H1 (cell line): ENCODE measurements around the gene KCTD3. TPM values are rescaled to one million over a fixed set of nuclear protein-coding genes. Genes with fewer than 3 reads are reported as not detected.

Source experiments
- CTCF ChIA-PET: fragments of 300-600 bp; sonication (Branson Sonifier 250); formaldehyde crosslinking; loops from one replicate; lab custom pipeline; 2021; ENCODE audit not compliant: partially characterized antibody; lab: Charles Lee
- POLR2A ChIA-PET: fragments of 300-600 bp; sonication (Branson Sonifier 250); formaldehyde crosslinking; loops from one replicate; lab custom pipeline; 2021; ENCODE audit warnings: inconsistent platforms; ENCODE audit not compliant: partially characterized antibody; lab: Charles Lee
- DNase-seq, 2 experiments: peaks; one replicate each; pipeline versions ENCODE4 v3.0.0 to v3.0.0-alpha.2; 2010 to 2022; ENCODE audit warnings: low spot score in 2 of 2, low read depth in 1 of 2, mixed read lengths in 1 of 2
- FAIRE-seq: peaks from 2 replicates; lab custom pipeline; 2011; peaks lifted over from hg19 to GRCh38; lab: Jason Lieb, UNC
- H2AFZ ChIP-seq: 2 replicates; pipeline ENCODE4 v1.8.1; 2012; ENCODE audit warnings: low read length, inconsistent platforms
- H2AK5ac ChIP-seq: 2 replicates; pipeline ENCODE4 v1.6.1; 2013; ENCODE audit warnings: low read depth, low read length
- H2BK120ac ChIP-seq: replicated peaks from 2 replicates; pipeline ENCODE3; 2013; ENCODE audit warnings: low read depth, low read length, inconsistent platforms
- H2BK12ac ChIP-seq: 2 replicates; pipeline ENCODE4 v1.6.1; 2013; ENCODE audit warnings: low read depth, low read length
- H2BK15ac ChIP-seq: 2 replicates; pipeline ENCODE4 v1.6.1; 2013; ENCODE audit warnings: low read length
- H2BK20ac ChIP-seq: 2 replicates; pipeline ENCODE4 v1.6.1; 2013; ENCODE audit warnings: low read length
- H2BK5ac ChIP-seq: 2 replicates; pipeline ENCODE4 v1.6.1; 2013; ENCODE audit warnings: low read depth, low read length
- H3K14ac ChIP-seq: 2 replicates; pipeline ENCODE4 v1.6.1; 2013; ENCODE audit warnings: inconsistent platforms; ENCODE audit not compliant: insufficient read length
- H3K18ac ChIP-seq: 2 replicates; pipeline ENCODE4 v1.6.1; 2013; ENCODE audit warnings: low read length; ENCODE audit errors: extremely low read depth
- H3K23ac ChIP-seq: 2 replicates; pipeline ENCODE4 v1.6.1; 2013; ENCODE audit warnings: inconsistent platforms; ENCODE audit not compliant: insufficient read length
- H3K23me2 ChIP-seq: 2 replicates; pipeline ENCODE4 v1.6.1; 2013; ENCODE audit warnings: low read depth, low read length
- H3K27ac ChIP-seq: 2 replicates; pipeline ENCODE4 v1.6.1; 2011; ENCODE audit warnings: low read depth, low read length, inconsistent platforms
- H3K27me3 ChIP-seq, 4 experiments: replicated peaks in 1 of 4; 1 replicate in 1 of 4; 2 replicates in 3 of 4; pipeline versions ENCODE4 v1.6.1 to v1.8.1; 2011 to 2013; ENCODE audit warnings: low read length in 3 of 4, mild to moderate bottlenecking in 3 of 4, inconsistent platforms in 2 of 4, mixed read lengths in 2 of 4, moderate library complexity in 1 of 4; ENCODE audit not compliant: control insufficient read depth in 3 of 4, insufficient read depth in 3 of 4; ENCODE audit errors: extremely low read depth in 1 of 4
- H3K36me3 ChIP-seq, 4 experiments: 2 replicates each; pipeline versions ENCODE4 v1.6.1 to v1.8.1; 2011 to 2013; ENCODE audit warnings: mild to moderate bottlenecking in 4 of 4, low read length in 3 of 4, moderate library complexity in 2 of 4, control low read depth in 1 of 4, inconsistent platforms in 1 of 4; ENCODE audit not compliant: insufficient read depth in 4 of 4, control insufficient read depth in 2 of 4
- H3K4ac ChIP-seq: replicated peaks from 2 replicates; pipeline ENCODE3; 2013; ENCODE audit warnings: low read length, low read depth, mixed read lengths, inconsistent platforms; ENCODE audit not compliant: insufficient read length
- H3K4me1 ChIP-seq, 4 experiments: replicated peaks in 1 of 4; 1 replicate in 1 of 4; 2 replicates in 3 of 4; pipeline versions ENCODE4 v1.6.1 to v1.8.1; 2011 to 2013; ENCODE audit warnings: low read length in 3 of 4, inconsistent platforms in 2 of 4, mixed read lengths in 1 of 4; ENCODE audit not compliant: insufficient read depth in 4 of 4, control insufficient read depth in 3 of 4
- H3K4me2 ChIP-seq, 2 experiments: 2 replicates each; pipeline versions ENCODE4 v1.6.1 to v1.8.1; 2011 to 2013; ENCODE audit warnings: low read depth in 2 of 2, low read length in 2 of 2, control low read depth in 1 of 2, inconsistent platforms in 1 of 2, mild to moderate bottlenecking in 1 of 2; ENCODE audit not compliant: insufficient read depth in 1 of 2
- H3K4me3 ChIP-seq, 4 experiments: fragments of 200-600, 300-600 bp in 1 of 4; sonication (generic), shearing (Covaris generic), sonication (Bioruptor Twin) in 1 of 4; 2 replicates each; pipeline versions ENCODE4 v1.5.1 to v1.8.1; 2011 to 2016; ENCODE audit warnings: low read length in 4 of 4, low read depth in 3 of 4, control low read depth in 2 of 4, inconsistent platforms in 2 of 4, mild to moderate bottlenecking in 2 of 4, mixed read lengths in 1 of 4, moderate library complexity in 1 of 4; ENCODE audit not compliant: insufficient read depth in 2 of 4; ENCODE audit errors: extremely low read depth in 1 of 4
- H3K56ac ChIP-seq: replicated peaks from 2 replicates; pipeline ENCODE3; 2013; ENCODE audit warnings: low read depth, mild to moderate bottlenecking, mixed read lengths, low read length, inconsistent platforms; ENCODE audit not compliant: insufficient read length
- H3K79me1 ChIP-seq: 2 replicates; pipeline ENCODE4 v1.6.1; 2013; ENCODE audit warnings: low read depth, low read length, control low read depth
- H3K79me2 ChIP-seq, 2 experiments: 2 replicates each; pipeline versions ENCODE4 v1.6.1 to v1.8.1; 2012 to 2013; ENCODE audit warnings: low read length in 2 of 2, mild to moderate bottlenecking in 2 of 2, inconsistent platforms in 1 of 2; ENCODE audit not compliant: insufficient read depth in 2 of 2, control insufficient read depth in 1 of 2
- H3K9ac ChIP-seq, 4 experiments: replicated peaks in 1 of 4; 1 replicate in 1 of 4; 2 replicates in 3 of 4; pipeline versions ENCODE4 v1.6.1 to v1.8.1; 2011 to 2013; ENCODE audit warnings: low read depth in 3 of 4, low read length in 3 of 4, control low read depth in 2 of 4, mild to moderate bottlenecking in 2 of 4, moderate library complexity in 2 of 4, inconsistent platforms in 1 of 4; ENCODE audit errors: extremely low read depth in 1 of 4
- H3K9me3 ChIP-seq, 2 experiments: 2 replicates each; pipeline versions ENCODE4 v1.6.1 to v1.8.1; 2012 to 2013; ENCODE audit warnings: mild to moderate bottlenecking in 2 of 2, moderate library complexity in 2 of 2, control low read depth in 1 of 2, inconsistent platforms in 1 of 2, low read depth in 1 of 2, low read length in 1 of 2, mixed read lengths in 1 of 2; ENCODE audit not compliant: insufficient read depth in 2 of 2
- H4K20me1 ChIP-seq, 2 experiments: replicated peaks in 1 of 2; 2 replicates each; pipeline versions ENCODE3 to v1.8.1; 2011 to 2013; ENCODE audit warnings: inconsistent platforms in 2 of 2, low read length in 2 of 2, mild to moderate bottlenecking in 1 of 2; ENCODE audit not compliant: insufficient read depth in 2 of 2, control insufficient read depth in 1 of 2
- H4K5ac ChIP-seq: 2 replicates; pipeline ENCODE4 v1.6.1; 2013; ENCODE audit warnings: low read length, low read depth, mixed read lengths, inconsistent platforms; ENCODE audit not compliant: insufficient read length
- H4K8ac ChIP-seq: 2 replicates; pipeline ENCODE4 v1.8.0; 2013; ENCODE audit warnings: mild to moderate bottlenecking, moderate library complexity, low read length, inconsistent platforms; ENCODE audit not compliant: insufficient read depth; ENCODE audit errors: extremely low read depth
- H4K91ac ChIP-seq: replicated peaks from 2 replicates; pipeline ENCODE3; 2013; ENCODE audit warnings: low read length, mixed read lengths, inconsistent platforms; ENCODE audit not compliant: insufficient read length
- BCL11A ChIP-seq, 2 experiments: IDR thresholded peaks; one replicate each; pipeline ENCODE4 v1.6.1; 2011; ENCODE audit warnings: low read depth in 2 of 2, low read length in 2 of 2, mild to moderate bottlenecking in 2 of 2
- TCF12 ChIP-seq: IDR thresholded peaks from 2 replicates; pipeline ENCODE4 v1.6.1; 2011; ENCODE audit warnings: low read depth, mild to moderate bottlenecking, low read length
- WGBS, 2 experiments: shearing (Covaris generic) in 1 of 2; methylation state at CpG; one replicate each; pipeline versions ENCODE4 v1.1.6 to v1.1.7; 2013 to 2015; ENCODE audit warnings: low lambda C conversion rate in 2 of 2, mixed read lengths in 2 of 2, inconsistent platforms in 1 of 2, low coverage in 1 of 2, missing lambda C conversion rate in 1 of 2; ENCODE audit not compliant: insufficient replicate concordance in 2 of 2, insufficient coverage in 1 of 2, insufficient read length in 1 of 2; ENCODE audit errors: extremely low coverage in 1 of 2, missing lambda C conversion rate in 1 of 2; 5-methylcytosine and 5-hydroxymethylcytosine counted together
- polyA plus RNA-seq, 7 experiments: library from polyadenylated mRNA; depleted of rRNA in 3 of 7; stranded (reverse) in 5 of 7; unstranded in 2 of 7; fragments of >200 nt in 5 of 7; fragments of 200-250 nt in 2 of 7; gene quantifications; 1 replicate in 5 of 7; 2 replicates in 1 of 7; 4 replicates in 1 of 7; pipeline versions ENCODE4 v1.2.1 to v1.2.3, GENCODE V29; 2011 to 2013; ENCODE audit warnings: missing spikeins in 2 of 7, mixed read lengths in 2 of 7
- total RNA-seq: library from RNA; stranded (reverse); fragmentation: NEBNext Ultra II Directional; extraction: Animal tissue kit (Norgen Biotek cat#: 25700); gene quantifications from 2 replicates; pipeline ENCODE4 v1.2.1, GENCODE V29; 2021

Gene KCTD3
- total and polyA plus RNA-seq, 2 of the 8 experiments (the other 6 are each of a cell fraction or from before 2014, with no cell fraction given) = 43.0 to 55.6 TPM

- H3K18ac ChIP-seq = no peak overlapping the region
- 91 to 100% methylated on average over 1 to 4 of the region's 4 CpGs for WGBS, 2 experiments
- no peaks in the 10 kb centered on the region for H3K27me3 ChIP-seq
- H3K27ac ChIP-seq = no peak overlapping the region
- H4K20me1 ChIP-seq = no peaks in the 10 kb centered on the region
- H4K91ac ChIP-seq = no peak overlapping the region
- CTCF ChIA-PET = interaction anchor here (1.4 to 1.6 kb wide), 2 partner anchors 13 to 65 kb away, joined by 3 to 5 read pairs; no protein-coding TSS in a partner anchor
- no peak for DNase-seq
- no peaks in the 10 kb centered on the region; the same call in 1 of the 2 replicates for H3K23me2 ChIP-seq
- no peaks in the 10 kb centered on the region for H3K9me3 ChIP-seq
- no peak overlapping the region for H3K4me2 ChIP-seq
- no peak overlapping the region for H2AK5ac ChIP-seq
- TF ChIP-seq BCL11A (IDR thresholded peaks at IDR 0.05; ENCODE audit: low read depth in 2 of 2, low read length in 2 of 2) (no peak), TCF12 (no peak)
- TF ChIP-seq, all 59 proteins: peak for 0
- no peak overlapping the region for H2BK15ac ChIP-seq
- no peak overlapping the region for H2BK12ac ChIP-seq
- no peak overlapping the region for H4K8ac ChIP-seq
- no peak overlapping the region for H3K56ac ChIP-seq
- no peaks in the 10 kb centered on the region for H3K79me2 ChIP-seq
- no peak for FAIRE-seq
- no peaks in the 10 kb centered on the region for H3K36me3 ChIP-seq
- no peak overlapping the region for H2BK120ac ChIP-seq
- H3K4me3 ChIP-seq = no peak overlapping the region
- no peak overlapping the region for H3K14ac ChIP-seq
- no peak overlapping the region for H3K23ac ChIP-seq
- no peak overlapping the region for H2BK20ac ChIP-seq
- H3K79me1 ChIP-seq = no peaks in the 10 kb centered on the region
- no peak overlapping the region for H2BK5ac ChIP-seq
- POLR2A ChIA-PET = no interaction called here
- no peak overlapping the region for H4K5ac ChIP-seq
- H3K9ac ChIP-seq = no peak overlapping the region
- H2AFZ ChIP-seq = no peak overlapping the region
- H3K4ac ChIP-seq = no peak overlapping the region
- H3K4me1 ChIP-seq = peaks cover 0 to 8% (median 0%) of the 10 kb centered on the region in 4 experiments; a peak in 3 of 7 replicates
These were observed 78.1 kb downstream of the KCTD3 start for GRCh38 chr1:215645182-215645581.
